Tibial artery (tissue), 4 donors: ENCODE results near the gene B3GALNT2.
"Not testable (repeated sequence)": the region's sequence is repeated elsewhere in the genome, so short reads cannot be mapped to it uniquely, and the experiment has no call there.

Source experiments
- DNase-seq, 2 donors: peaks; one replicate each; pipeline ENCODE4 v3.0.0-alpha.2; 2019
- H3K27ac ChIP-seq, 2 donors: fragments of 200-600 bp; sonication (generic) in 1 of 2; 1 replicate in 1 of 2; 2 replicates in 1 of 2; pipeline ENCODE4 v1.5.1; 2018 to 2019; ENCODE audit warnings: mild to moderate bottlenecking in 1 of 2
- H3K27me3 ChIP-seq, 2 donors: fragments of 200-600 bp; sonication (generic) in 1 of 2; one replicate each; pipeline versions ENCODE4 v1.5.1 to v1.6.0; 2016 to 2019
- H3K36me3 ChIP-seq, 3 donors: fragments of 200-600 bp; sonication (generic) in 2 of 3; one replicate each; pipeline ENCODE4 v1.5.1; 2016 to 2019; ENCODE audit warnings: mild to moderate bottlenecking in 2 of 3
- H3K4me1 ChIP-seq, 4 donors: fragments of 200-600 bp; sonication (generic) in 2 of 4; 1 replicate in 3 of 4; 2 replicates in 1 of 4; pipeline ENCODE4 v1.5.1; 2016 to 2019
- H3K4me3 ChIP-seq, 2 donors: fragments of 200-600 bp; sonication (generic) in 1 of 2; 1 replicate in 1 of 2; 2 replicates in 1 of 2; pipeline ENCODE4 v1.5.1; 2018 to 2019; ENCODE audit warnings: mild to moderate bottlenecking in 2 of 2
- H3K9me3 ChIP-seq, 3 donors: fragments of 200-600 bp; sonication (generic) in 1 of 3; one replicate each; pipeline ENCODE4 v1.5.1; 2016 to 2019
- CTCF ChIP-seq, 2 experiments: fragments of 200-600 bp in 1 of 2; fragments of 450-650 bp in 1 of 2; IDR thresholded peaks; one replicate each; pipeline ENCODE4 v1.5.1; 2017 to 2019; ENCODE audit warnings: antibody characterized with exemption in 2 of 2, mild to moderate bottlenecking in 1 of 2, moderate library complexity in 1 of 2
- intact Hi-C: fragments of 100-400 bp; cut with DNase I; formaldehyde crosslinking; loops from one replicate; pipeline ENCODE4 v1.15.0; 2023; ENCODE audit warnings: low total_unique reads

The B3GALNT2 gene

GRCh38 chr1:235504122-235504493 is at the start of gene B3GALNT2:
B3GALNT2 (minus strand) TSS chr1:235504452; CDS start chr1:235504252, 200 bp downstream.
- Histone ChIP-seq H3K4me1 (peaks cover 0 to 39% (median 23%) of the 10 kb centered on the region in 4 donors), H3K27ac (peak within 1 kb of the TSS; percentile 98 to 100), H3K27me3 (no peaks in the 10 kb centered on the region), H3K4me3 (peak within 1 kb of the TSS; percentile 93 to 96), H3K36me3 (no peaks in the 10 kb centered on the region), H3K9me3 (no peaks in the 10 kb centered on the region)
- intact Hi-C loops = no loop called here
- no peak for DNase-seq
- no peak for TF ChIP-seq CTCF (IDR thresholded peaks at IDR 0.05)

- Histone ChIP-seq H3K27ac (no peak overlapping the region), H3K9me3 (no peaks in the 10 kb centered on the region), H3K4me3 (no peak overlapping the region), H3K36me3 (no peaks in the 10 kb centered on the region), H3K27me3 (no peaks in the 10 kb centered on the region), H3K4me1 (no peaks in the 10 kb centered on the region)
- DNase-seq = no peak
- intact Hi-C loops = no loop called here
- no peak for TF ChIP-seq CTCF (IDR thresholded peaks at IDR 0.05)
Observed at GRCh38 chr1:235553112-235553551, 48.9 kb upstream of the B3GALNT2 start.

GRCh38 chr1:235552146-235552716 is 48.0 kb upstream of the B3GALNT2 start:
- Histone ChIP-seq H3K4me3 (no peak overlapping the region), H3K4me1 (no peaks in the 10 kb centered on the region), H3K36me3 (no peaks in the 10 kb centered on the region), H3K27me3 (no peaks in the 10 kb centered on the region), H3K27ac (no peak overlapping the region), H3K9me3 (no peaks in the 10 kb centered on the region)
- intact Hi-C loops = no loop called here
- no peak for TF ChIP-seq CTCF (IDR thresholded peaks at IDR 0.05)
- DNase-seq = no peak

- Histone ChIP-seq H3K4me1 (no peaks in the 10 kb centered on the region), H3K27me3 (peaks cover 0 to 5% of the 10 kb centered on the region in 2 donors), H3K36me3 (no peaks in the 10 kb centered on the region), H3K4me3 (no peak overlapping the region), H3K27ac (no peak overlapping the region), H3K9me3 (no peaks in the 10 kb centered on the region)
- TF ChIP-seq CTCF (IDR thresholded peaks at IDR 0.05) = no peak
- no peak for DNase-seq
- intact Hi-C loops = no loop called here
Observed at GRCh38 chr1:235549351-235550139, 45.3 kb upstream of the B3GALNT2 start.

GRCh38 chr1:235546369-235547155 is 42.3 kb upstream of the B3GALNT2 start:
- H3K4me3 ChIP-seq, intact Hi-C loops, H3K36me3 ChIP-seq, H3K4me1 ChIP-seq, H3K27ac ChIP-seq, H3K9me3 ChIP-seq, DNase-seq, H3K27me3 ChIP-seq: not testable (repeated sequence)
